ENCODE data around the gene LIPE. TPM values are rescaled to one million over a fixed set of nuclear protein-coding genes. Genes with fewer than 3 reads are reported as not detected.

LIPE gene
- polyA plus RNA-seq, 1 donor from 2014 or later: 19.1 TPM

GRCh38 chr19:42361545-42361910, 65.7 kb downstream of the LIPE start:
- no peak for TF ChIP-seq EP300 (conservative IDR thresholded peaks at IDR 0.05; ENCODE audit: poor library complexity, severe bottlenecking)
- no peak for TF ChIP-seq EZH2 (IDR thresholded peaks at IDR 0.05; ENCODE audit: borderline replicate concordance, insufficient read depth, low read length, poor library complexity, severe bottlenecking)
- TF ChIP-seq POLR2AphosphoS5 (IDR thresholded peaks at IDR 0.05): no peak
- no peak for TF ChIP-seq RAD21 (conservative IDR thresholded peaks at IDR 0.05)
- no peak for TF ChIP-seq CTCF (IDR thresholded peaks at IDR 0.05; ENCODE audit: poor library complexity, severe bottlenecking)
- TF ChIP-seq TAF1 (IDR thresholded peaks at IDR 0.05; ENCODE audit: low read depth): no peak
- TF ChIP-seq REST (IDR thresholded peaks at IDR 0.05; ENCODE audit: borderline replicate concordance): no peak
- TF ChIP-seq SMC3 (conservative IDR thresholded peaks at IDR 0.05; ENCODE audit: poor library complexity): no peak
- TF ChIP-seq MXI1 (conservative IDR thresholded peaks at IDR 0.05; ENCODE audit: poor library complexity, severe bottlenecking): no peak
- Histone ChIP-seq H4K20me1 (ENCODE audit: insufficient read depth) (no peaks in the 10 kb centered on the region), H3K9ac (ENCODE audit: low read length) (no peak overlapping the region), H3K4me2 (ENCODE audit: low read length) (no peak overlapping the region), H3K9me3 (ENCODE audit: low read length) (no peaks in the 10 kb centered on the region), H3K27me3 (ENCODE audit: insufficient read depth, low read depth, low read length) (no peaks in the 10 kb centered on the region), H3K79me2 (replicated peaks; ENCODE audit: insufficient read depth, low read length) (no peaks in the 10 kb centered on the region), H3K9me2 (ENCODE audit: insufficient read depth, low read length) (no peaks in the 10 kb centered on the region), H2AFZ (ENCODE audit: low read depth, low read length) (no peak overlapping the region), H3K36me3 (ENCODE audit: insufficient read depth, low read length) (no peaks in the 10 kb centered on the region), H3K4me3 (ENCODE audit: low read length) (no peak overlapping the region), H3F3A (ENCODE audit: insufficient read depth, low read length, poor library complexity, severe bottlenecking) (no peaks in the 10 kb centered on the region), H3K27ac (ENCODE audit: low read length) (no peak overlapping the region)

GRCh38 chr19:42360787-42361544, 66.2 kb downstream of the LIPE start:
- no peak for TF ChIP-seq REST (IDR thresholded peaks at IDR 0.05; ENCODE audit: borderline replicate concordance)
- TF ChIP-seq RAD21 (conservative IDR thresholded peaks at IDR 0.05): no peak
- TF ChIP-seq POLR2AphosphoS5 (IDR thresholded peaks at IDR 0.05): no peak
- TF ChIP-seq TAF1 (IDR thresholded peaks at IDR 0.05; ENCODE audit: low read depth): no peak
- no peak for TF ChIP-seq CTCF (IDR thresholded peaks at IDR 0.05; ENCODE audit: poor library complexity, severe bottlenecking)
- no peak for TF ChIP-seq MXI1 (conservative IDR thresholded peaks at IDR 0.05; ENCODE audit: poor library complexity, severe bottlenecking)
- TF ChIP-seq EP300 (conservative IDR thresholded peaks at IDR 0.05; ENCODE audit: poor library complexity, severe bottlenecking): no peak
- TF ChIP-seq SMC3 (conservative IDR thresholded peaks at IDR 0.05; ENCODE audit: poor library complexity): no peak
- TF ChIP-seq EZH2 (IDR thresholded peaks at IDR 0.05; ENCODE audit: borderline replicate concordance, insufficient read depth, low read length, poor library complexity, severe bottlenecking): no peak
- no peaks in the 10 kb centered on the region for H3K36me3 ChIP-seq (ENCODE audit: insufficient read depth, low read length)

More at GRCh38 chr19:42360787-42361544, 66.2 kb downstream of the LIPE start:
- no peak overlapping the region for H3K4me2 ChIP-seq (ENCODE audit: low read length)
- H3K9me2 ChIP-seq (ENCODE audit: insufficient read depth, low read length): no peaks in the 10 kb centered on the region
- no peaks in the 10 kb centered on the region for H3K79me2 ChIP-seq (replicated peaks; ENCODE audit: insufficient read depth, low read length)
- no peaks in the 10 kb centered on the region for H4K20me1 ChIP-seq (ENCODE audit: insufficient read depth)
- no peak overlapping the region for H3K9ac ChIP-seq (ENCODE audit: low read length)
- H2AFZ ChIP-seq (ENCODE audit: low read depth, low read length): no peak overlapping the region
- H3K27ac ChIP-seq (ENCODE audit: low read length): no peak overlapping the region
- no peaks in the 10 kb centered on the region for H3K27me3 ChIP-seq (ENCODE audit: insufficient read depth, low read depth, low read length)
- H3K9me3 ChIP-seq (ENCODE audit: low read length): no peaks in the 10 kb centered on the region
- no peak overlapping the region for H3K4me3 ChIP-seq (ENCODE audit: low read length)
- H3F3A ChIP-seq (ENCODE audit: insufficient read depth, low read length, poor library complexity, severe bottlenecking): no peaks in the 10 kb centered on the region

Measured in neural cell (in vitro differentiated cells).